Measurements from ENCODE around the gene CDH23. TPM values are rescaled to one million over a fixed set of nuclear protein-coding genes. Genes with fewer than 3 reads are reported as not detected.

CDH23 gene
- polyA plus RNA-seq, 2 of the 4 experiments (the other 2 are of a cell fraction), result 1.1 to 2.3 TPM

DNA sequence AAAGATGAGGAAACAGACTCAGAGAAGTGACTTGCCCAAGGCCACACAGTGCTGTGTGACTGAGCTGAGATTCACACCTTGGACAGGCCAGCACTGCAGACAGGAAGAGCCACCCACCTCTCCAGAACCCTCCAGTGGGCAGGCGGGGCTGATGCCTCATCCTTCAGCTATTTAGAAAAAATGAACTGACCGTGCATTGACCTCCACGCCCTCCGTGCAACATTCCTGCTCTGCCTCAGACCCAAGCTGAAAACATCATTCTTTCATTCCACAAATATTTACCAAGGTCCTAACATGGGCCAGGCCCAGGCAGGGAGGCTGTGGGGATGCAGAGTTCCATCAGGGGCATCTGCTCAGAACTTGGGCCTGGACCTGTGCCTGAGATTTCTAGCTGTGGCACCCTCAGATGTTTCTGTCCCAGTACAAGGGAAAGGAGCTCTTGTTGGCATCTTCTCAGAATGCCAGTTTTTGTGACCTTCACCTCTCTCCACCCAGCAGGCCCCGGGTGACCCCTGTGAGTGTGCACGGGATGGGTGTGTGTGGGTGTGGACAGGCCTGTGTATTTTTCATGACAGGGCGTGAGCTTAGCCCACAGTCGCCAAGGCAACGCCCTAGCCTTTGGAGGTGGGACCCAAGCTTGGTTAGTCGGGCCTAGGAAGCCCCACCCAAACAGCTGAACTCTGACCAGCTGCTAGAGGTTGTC lies 370.1 kb downstream of the CDH23 start:
- peak; percentile 81 to 88 for ATAC-seq
- DNase-seq (ENCODE audit: low read depth in 1 of 2, low spot score in 1 of 2), result peak; percentile 85 to 98
- Histone ChIP-seq H3K27ac (peak overlapping the region; percentile 98 to 99), H3K4me2 (peak overlapping the region; percentile 92), H3K4me3 (no peak overlapping the region), H3K4me1 (peaks cover 89% of the 10 kb centered on the region), H3K9me3 (no peaks in the 10 kb centered on the region)
- peak; percentile 51 for FAIRE-seq
- ChIA-PET CTCF (interaction anchor here (0.6 to 4.7 kb wide), 17 partner anchors 9 to 558 kb away, joined by 3 to 22 read pairs (median 4); partner anchors contain the start of gene SLC29A3), POLR2A (interaction anchor here (0.8 to 2.0 kb wide), 8 partner anchors 14 to 909 kb away, joined by 3 to 10 read pairs (median 3); partner anchors contain the start of gene PSAP)
- WGBS (ENCODE audit: missing lambda C conversion rate), result 0% methylated on average over 9 of the region's 10 CpGs
- no peak for TF ChIP-seq KDM5A (IDR thresholded peaks at IDR 0.05)
- no peak for TF ChIP-seq MAZ (IDR thresholded peaks at IDR 0.05; ENCODE audit: borderline replicate concordance, low read depth, low read length)
- TF ChIP-seq ZFP36 (IDR thresholded peaks at IDR 0.05; ENCODE audit: borderline replicate concordance, partially characterized antibody), result peak; percentile 90
- no peak for TF ChIP-seq CHD4 (IDR thresholded peaks at IDR 0.05; ENCODE audit: borderline replicate concordance)
- TF ChIP-seq, protein P1, sequence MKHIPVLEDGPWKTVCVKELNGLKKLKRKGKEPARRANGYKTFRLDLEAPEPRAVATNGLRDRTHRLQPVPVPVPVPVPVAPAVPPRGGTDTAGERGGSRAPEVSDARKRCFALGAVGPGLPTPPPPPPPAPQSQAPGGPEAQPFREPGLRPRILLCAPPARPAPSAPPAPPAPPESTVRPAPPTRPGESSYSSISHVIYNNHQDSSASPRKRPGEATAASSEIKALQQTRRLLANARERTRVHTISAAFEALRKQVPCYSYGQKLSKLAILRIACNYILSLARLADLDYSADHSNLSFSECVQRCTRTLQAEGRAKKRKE (CRISPR knock-in tag; IDR thresholded peaks at IDR 0.05; ENCODE audit: low read depth), result no peak
- no peak for TF ChIP-seq PHF8 (IDR thresholded peaks at IDR 0.05; ENCODE audit: borderline replicate concordance, low read depth)
- peak; percentile 83 for TF ChIP-seq BHLHE40 (IDR thresholded peaks at IDR 0.05; ENCODE audit: low read depth, low read length)
- TF ChIP-seq ZC3H11A (IDR thresholded peaks at IDR 0.05), result no peak
- TF ChIP-seq, protein P2, sequence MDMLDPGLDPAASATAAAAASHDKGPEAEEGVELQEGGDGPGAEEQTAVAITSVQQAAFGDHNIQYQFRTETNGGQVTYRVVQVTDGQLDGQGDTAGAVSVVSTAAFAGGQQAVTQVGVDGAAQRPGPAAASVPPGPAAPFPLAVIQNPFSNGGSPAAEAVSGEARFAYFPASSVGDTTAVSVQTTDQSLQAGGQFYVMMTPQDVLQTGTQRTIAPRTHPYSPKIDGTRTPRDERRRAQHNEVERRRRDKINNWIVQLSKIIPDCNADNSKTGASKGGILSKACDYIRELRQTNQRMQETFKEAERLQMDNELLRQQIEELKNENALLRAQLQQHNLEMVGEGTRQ (IDR thresholded peaks at IDR 0.05), result no peak
- TF ChIP-seq SREBF2 (IDR thresholded peaks at IDR 0.05), result no peak
- TF ChIP-seq ZSCAN20 (CRISPR knock-in tag; IDR thresholded peaks at IDR 0.05), result no peak
- no peak for TF ChIP-seq RFX5 (IDR thresholded peaks at IDR 0.05)
- peak; percentile 75 to 87; a peak in 3 of 5 replicates for TF ChIP-seq EP300 (IDR thresholded peaks at IDR 0.05)
- TF ChIP-seq SMC3 (IDR thresholded peaks at IDR 0.05), result peak; percentile 21; the same call in 1 of the 3 replicates
- TF ChIP-seq, protein P3, sequence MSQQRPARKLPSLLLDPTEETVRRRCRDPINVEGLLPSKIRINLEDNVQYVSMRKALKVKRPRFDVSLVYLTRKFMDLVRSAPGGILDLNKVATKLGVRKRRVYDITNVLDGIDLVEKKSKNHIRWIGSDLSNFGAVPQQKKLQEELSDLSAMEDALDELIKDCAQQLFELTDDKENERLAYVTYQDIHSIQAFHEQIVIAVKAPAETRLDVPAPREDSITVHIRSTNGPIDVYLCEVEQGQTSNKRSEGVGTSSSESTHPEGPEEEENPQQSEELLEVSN (IDR thresholded peaks at IDR 0.05; ENCODE audit: borderline replicate concordance, low read depth), result peak; percentile 83
- TF ChIP-seq HOXA7 (CRISPR knock-in tag; IDR thresholded peaks at IDR 0.05), result no peak
- no peak for TF ChIP-seq ZNF302 (CRISPR knock-in tag; IDR thresholded peaks at IDR 0.05)
- TF ChIP-seq, protein P4, sequence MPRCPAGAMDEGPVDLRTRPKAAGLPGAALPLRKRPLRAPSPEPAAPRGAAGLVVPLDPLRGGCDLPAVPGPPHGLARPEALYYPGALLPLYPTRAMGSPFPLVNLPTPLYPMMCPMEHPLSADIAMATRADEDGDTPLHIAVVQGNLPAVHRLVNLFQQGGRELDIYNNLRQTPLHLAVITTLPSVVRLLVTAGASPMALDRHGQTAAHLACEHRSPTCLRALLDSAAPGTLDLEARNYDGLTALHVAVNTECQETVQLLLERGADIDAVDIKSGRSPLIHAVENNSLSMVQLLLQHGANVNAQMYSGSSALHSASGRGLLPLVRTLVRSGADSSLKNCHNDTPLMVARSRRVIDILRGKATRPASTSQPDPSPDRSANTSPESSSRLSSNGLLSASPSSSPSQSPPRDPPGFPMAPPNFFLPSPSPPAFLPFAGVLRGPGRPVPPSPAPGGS (IDR thresholded peaks at IDR 0.05), result no peak
- peak; percentile 68; the same call in 1 of the 2 replicates for TF ChIP-seq HOXB13 (CRISPR knock-in tag; IDR thresholded peaks at IDR 0.05; ENCODE audit: low read depth)
- TF ChIP-seq, protein P5, sequence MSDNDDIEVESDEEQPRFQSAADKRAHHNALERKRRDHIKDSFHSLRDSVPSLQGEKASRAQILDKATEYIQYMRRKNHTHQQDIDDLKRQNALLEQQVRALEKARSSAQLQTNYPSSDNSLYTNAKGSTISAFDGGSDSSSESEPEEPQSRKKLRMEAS (IDR thresholded peaks at IDR 0.05), result peak; percentile 92
- TF ChIP-seq, protein P6, sequence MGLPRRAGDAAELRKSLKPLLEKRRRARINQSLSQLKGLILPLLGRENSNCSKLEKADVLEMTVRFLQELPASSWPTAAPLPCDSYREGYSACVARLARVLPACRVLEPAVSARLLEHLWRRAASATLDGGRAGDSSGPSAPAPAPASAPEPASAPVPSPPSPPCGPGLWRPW (IDR thresholded peaks at IDR 0.05), result no peak
- no peak for TF ChIP-seq FOSB (CRISPR knock-in tag; IDR thresholded peaks at IDR 0.05)
- no peak; the same call in none of the 2 replicates for TF ChIP-seq HDAC2 (IDR thresholded peaks at IDR 0.05)
- TF ChIP-seq TFCP2L1 (CRISPR knock-in tag; IDR thresholded peaks at IDR 0.05), result no peak
- TF ChIP-seq, protein P7, sequence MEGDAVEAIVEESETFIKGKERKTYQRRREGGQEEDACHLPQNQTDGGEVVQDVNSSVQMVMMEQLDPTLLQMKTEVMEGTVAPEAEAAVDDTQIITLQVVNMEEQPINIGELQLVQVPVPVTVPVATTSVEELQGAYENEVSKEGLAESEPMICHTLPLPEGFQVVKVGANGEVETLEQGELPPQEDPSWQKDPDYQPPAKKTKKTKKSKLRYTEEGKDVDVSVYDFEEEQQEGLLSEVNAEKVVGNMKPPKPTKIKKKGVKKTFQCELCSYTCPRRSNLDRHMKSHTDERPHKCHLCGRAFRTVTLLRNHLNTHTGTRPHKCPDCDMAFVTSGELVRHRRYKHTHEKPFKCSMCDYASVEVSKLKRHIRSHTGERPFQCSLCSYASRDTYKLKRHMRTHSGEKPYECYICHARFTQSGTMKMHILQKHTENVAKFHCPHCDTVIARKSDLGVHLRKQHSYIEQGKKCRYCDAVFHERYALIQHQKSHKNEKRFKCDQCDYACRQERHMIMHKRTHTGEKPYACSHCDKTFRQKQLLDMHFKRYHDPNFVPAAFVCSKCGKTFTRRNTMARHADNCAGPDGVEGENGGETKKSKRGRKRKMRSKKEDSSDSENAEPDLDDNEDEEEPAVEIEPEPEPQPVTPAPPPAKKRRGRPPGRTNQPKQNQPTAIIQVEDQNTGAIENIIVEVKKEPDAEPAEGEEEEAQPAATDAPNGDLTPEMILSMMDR (IDR thresholded peaks at IDR 0.05), result no peak
- TF ChIP-seq MAFK (IDR thresholded peaks at IDR 0.05; ENCODE audit: partially characterized antibody), result no peak
- TF ChIP-seq, protein P8, sequence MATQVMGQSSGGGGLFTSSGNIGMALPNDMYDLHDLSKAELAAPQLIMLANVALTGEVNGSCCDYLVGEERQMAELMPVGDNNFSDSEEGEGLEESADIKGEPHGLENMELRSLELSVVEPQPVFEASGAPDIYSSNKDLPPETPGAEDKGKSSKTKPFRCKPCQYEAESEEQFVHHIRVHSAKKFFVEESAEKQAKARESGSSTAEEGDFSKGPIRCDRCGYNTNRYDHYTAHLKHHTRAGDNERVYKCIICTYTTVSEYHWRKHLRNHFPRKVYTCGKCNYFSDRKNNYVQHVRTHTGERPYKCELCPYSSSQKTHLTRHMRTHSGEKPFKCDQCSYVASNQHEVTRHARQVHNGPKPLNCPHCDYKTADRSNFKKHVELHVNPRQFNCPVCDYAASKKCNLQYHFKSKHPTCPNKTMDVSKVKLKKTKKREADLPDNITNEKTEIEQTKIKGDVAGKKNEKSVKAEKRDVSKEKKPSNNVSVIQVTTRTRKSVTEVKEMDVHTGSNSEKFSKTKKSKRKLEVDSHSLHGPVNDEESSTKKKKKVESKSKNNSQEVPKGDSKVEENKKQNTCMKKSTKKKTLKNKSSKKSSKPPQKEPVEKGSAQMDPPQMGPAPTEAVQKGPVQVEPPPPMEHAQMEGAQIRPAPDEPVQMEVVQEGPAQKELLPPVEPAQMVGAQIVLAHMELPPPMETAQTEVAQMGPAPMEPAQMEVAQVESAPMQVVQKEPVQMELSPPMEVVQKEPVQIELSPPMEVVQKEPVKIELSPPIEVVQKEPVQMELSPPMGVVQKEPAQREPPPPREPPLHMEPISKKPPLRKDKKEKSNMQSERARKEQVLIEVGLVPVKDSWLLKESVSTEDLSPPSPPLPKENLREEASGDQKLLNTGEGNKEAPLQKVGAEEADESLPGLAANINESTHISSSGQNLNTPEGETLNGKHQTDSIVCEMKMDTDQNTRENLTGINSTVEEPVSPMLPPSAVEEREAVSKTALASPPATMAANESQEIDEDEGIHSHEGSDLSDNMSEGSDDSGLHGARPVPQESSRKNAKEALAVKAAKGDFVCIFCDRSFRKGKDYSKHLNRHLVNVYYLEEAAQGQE (IDR thresholded peaks at IDR 0.05), result peak; percentile 85
- TF ChIP-seq NPAS2 (CRISPR knock-in tag; IDR thresholded peaks at IDR 0.05; ENCODE audit: borderline replicate concordance), result no peak
- TF ChIP-seq POLR2AphosphoS2 (conservative IDR thresholded peaks at IDR 0.05; ENCODE audit: low read length), result no peak
- TF ChIP-seq CHD2 (IDR thresholded peaks at IDR 0.05; ENCODE audit: low read length, partially characterized antibody), result no peak
- TF ChIP-seq EHMT2 (IDR thresholded peaks at IDR 0.05; ENCODE audit: low read depth), result no peak

Data from A549 (cell line).